ENCODE data around the gene TARBP1. TPM values are rescaled to one million over a fixed set of nuclear protein-coding genes. Genes with fewer than 3 reads are reported as not detected.

TARBP1 gene
- total and polyA plus RNA-seq, 2 of the 4 experiments (the other 2 are of a cell fraction) = 10.6 to 17.7 TPM

DNA sequence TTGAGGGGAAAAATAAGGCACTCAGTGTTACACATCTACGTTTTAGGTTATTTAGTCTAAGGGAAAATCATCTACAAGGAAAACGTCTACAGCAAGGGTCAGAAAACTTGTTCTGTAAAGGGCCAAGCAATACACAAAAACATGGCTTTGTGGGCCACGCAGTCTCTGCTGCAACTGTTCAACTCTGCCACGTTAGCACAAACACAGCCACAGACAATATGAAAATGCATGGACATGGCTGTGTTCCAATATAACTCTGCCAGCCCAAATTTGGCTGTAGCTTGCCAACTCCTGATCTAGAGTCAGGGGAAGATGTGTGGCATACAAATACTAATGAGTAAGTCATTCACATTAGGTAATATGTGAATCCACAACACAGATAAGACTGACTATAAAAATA, 65.0 kb downstream of the TARBP1 start:
- ATAC-seq (ENCODE audit: low read depth) = no peak
- 62% methylated on average over 2 of the region's 4 CpGs; no CpG with 5 or more reads in 1 of the 2 experiments for WGBS, 2 experiments (ENCODE audit: extremely low coverage in 2 of 2, insufficient read length in 1 of 2)
- CTCF ChIA-PET = no interaction called here

More for the DNA sequence above, 65.0 kb downstream of the TARBP1 start:
- no peaks in the 10 kb centered on the region for H3K9me3 ChIP-seq (ENCODE audit: control insufficient read depth, insufficient read depth, low read length)
- TF ChIP-seq RCOR1 (IDR thresholded peaks at IDR 0.05; ENCODE audit: insufficient replicate concordance, low read length) = no peak
- no peak for TF ChIP-seq MXI1 (IDR thresholded peaks at IDR 0.05; ENCODE audit: borderline replicate concordance, low read depth, low read length)
- TF ChIP-seq, protein P1, sequence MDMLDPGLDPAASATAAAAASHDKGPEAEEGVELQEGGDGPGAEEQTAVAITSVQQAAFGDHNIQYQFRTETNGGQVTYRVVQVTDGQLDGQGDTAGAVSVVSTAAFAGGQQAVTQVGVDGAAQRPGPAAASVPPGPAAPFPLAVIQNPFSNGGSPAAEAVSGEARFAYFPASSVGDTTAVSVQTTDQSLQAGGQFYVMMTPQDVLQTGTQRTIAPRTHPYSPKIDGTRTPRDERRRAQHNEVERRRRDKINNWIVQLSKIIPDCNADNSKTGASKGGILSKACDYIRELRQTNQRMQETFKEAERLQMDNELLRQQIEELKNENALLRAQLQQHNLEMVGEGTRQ (IDR thresholded peaks at IDR 0.05; ENCODE audit: low read depth, low read length) = no peak
- TF ChIP-seq, protein P2, sequence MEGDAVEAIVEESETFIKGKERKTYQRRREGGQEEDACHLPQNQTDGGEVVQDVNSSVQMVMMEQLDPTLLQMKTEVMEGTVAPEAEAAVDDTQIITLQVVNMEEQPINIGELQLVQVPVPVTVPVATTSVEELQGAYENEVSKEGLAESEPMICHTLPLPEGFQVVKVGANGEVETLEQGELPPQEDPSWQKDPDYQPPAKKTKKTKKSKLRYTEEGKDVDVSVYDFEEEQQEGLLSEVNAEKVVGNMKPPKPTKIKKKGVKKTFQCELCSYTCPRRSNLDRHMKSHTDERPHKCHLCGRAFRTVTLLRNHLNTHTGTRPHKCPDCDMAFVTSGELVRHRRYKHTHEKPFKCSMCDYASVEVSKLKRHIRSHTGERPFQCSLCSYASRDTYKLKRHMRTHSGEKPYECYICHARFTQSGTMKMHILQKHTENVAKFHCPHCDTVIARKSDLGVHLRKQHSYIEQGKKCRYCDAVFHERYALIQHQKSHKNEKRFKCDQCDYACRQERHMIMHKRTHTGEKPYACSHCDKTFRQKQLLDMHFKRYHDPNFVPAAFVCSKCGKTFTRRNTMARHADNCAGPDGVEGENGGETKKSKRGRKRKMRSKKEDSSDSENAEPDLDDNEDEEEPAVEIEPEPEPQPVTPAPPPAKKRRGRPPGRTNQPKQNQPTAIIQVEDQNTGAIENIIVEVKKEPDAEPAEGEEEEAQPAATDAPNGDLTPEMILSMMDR (conservative IDR thresholded peaks at IDR 0.05; ENCODE audit: low read depth, low read length) = no peak
- TF ChIP-seq SMC3 (IDR thresholded peaks at IDR 0.05; ENCODE audit: low read depth, low read length) = no peak
- no peak for TF ChIP-seq CHD1 (IDR thresholded peaks at IDR 0.05; ENCODE audit: low read depth, low read length)
- TF ChIP-seq, protein P3, sequence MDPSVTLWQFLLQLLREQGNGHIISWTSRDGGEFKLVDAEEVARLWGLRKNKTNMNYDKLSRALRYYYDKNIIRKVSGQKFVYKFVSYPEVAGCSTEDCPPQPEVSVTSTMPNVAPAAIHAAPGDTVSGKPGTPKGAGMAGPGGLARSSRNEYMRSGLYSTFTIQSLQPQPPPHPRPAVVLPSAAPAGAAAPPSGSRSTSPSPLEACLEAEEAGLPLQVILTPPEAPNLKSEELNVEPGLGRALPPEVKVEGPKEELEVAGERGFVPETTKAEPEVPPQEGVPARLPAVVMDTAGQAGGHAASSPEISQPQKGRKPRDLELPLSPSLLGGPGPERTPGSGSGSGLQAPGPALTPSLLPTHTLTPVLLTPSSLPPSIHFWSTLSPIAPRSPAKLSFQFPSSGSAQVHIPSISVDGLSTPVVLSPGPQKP (IDR thresholded peaks at IDR 0.05; ENCODE audit: borderline replicate concordance, low read depth, low read length) = no peak
- no peak for TF ChIP-seq MAFK (IDR thresholded peaks at IDR 0.05; ENCODE audit: low read depth, low read length)
- no peak for TF ChIP-seq FOS (IDR thresholded peaks at IDR 0.05; ENCODE audit: low read depth, low read length)
- no peak for TF ChIP-seq POLR2A (IDR thresholded peaks at IDR 0.05; ENCODE audit: low read depth, low read length)
- no peak for TF ChIP-seq MAZ (IDR thresholded peaks at IDR 0.05; ENCODE audit: borderline replicate concordance, low read depth, low read length)
- no peak for TF ChIP-seq BHLHE40 (IDR thresholded peaks at IDR 0.05; ENCODE audit: low read depth, low read length)
- no peak for TF ChIP-seq RFX5 (IDR thresholded peaks at IDR 0.05; ENCODE audit: low read depth, low read length)
- no peak for TF ChIP-seq NFE2L2 (IDR thresholded peaks at IDR 0.05; ENCODE audit: low read depth, low read length)
- TF ChIP-seq CEBPB (IDR thresholded peaks at IDR 0.05; ENCODE audit: low read depth, low read length) = no peak
- TF ChIP-seq RAD21 (IDR thresholded peaks at IDR 0.05; ENCODE audit: low read length) = no peak
- no peak overlapping the region for H4K5ac ChIP-seq (ENCODE audit: low read depth, low read length)
- no peak overlapping the region for H2BK120ac ChIP-seq (ENCODE audit: low read depth, low read length)
- H3K9me1 ChIP-seq (ENCODE audit: insufficient read depth, low read length) = peaks cover 2% of the 10 kb centered on the region; the same call in 1 of the 2 replicates
- no peak overlapping the region for H3K27ac ChIP-seq (ENCODE audit: insufficient read depth, low read length)
- DNase-seq = no peak
- H2BK15ac ChIP-seq (ENCODE audit: low read depth, low read length) = no peak overlapping the region
- no peak overlapping the region for H3K4ac ChIP-seq (ENCODE audit: low read depth, low read length)
- no peaks in the 10 kb centered on the region for H4K20me1 ChIP-seq (ENCODE audit: insufficient read depth, low read length)
- no peak overlapping the region for H3K56ac ChIP-seq (ENCODE audit: extremely low read depth, insufficient read depth, low read length)
- intact Hi-C loops (cut with micrococcal nuclease) (no loop called here), dilution Hi-C loops (cut with HindIII; ENCODE audit: low sequenced_read_pairs, unreplicated experiment) (no loop called here), in situ Hi-C loops (cut with MboI; ENCODE audit: low sequenced_read_pairs) (no loop called here)
- BruUV-seq (replicated peaks) = no TSS peak
- no peak overlapping the region for H2BK5ac ChIP-seq (ENCODE audit: low read depth, low read length, poor library complexity, severe bottlenecking)
- no peak overlapping the region for H3K18ac ChIP-seq (ENCODE audit: low read depth, low read length)
- peaks cover 5% of the 10 kb centered on the region; the same call in 1 of the 2 replicates for H3K36me3 ChIP-seq (ENCODE audit: control insufficient read depth, insufficient read depth, low read length)
- H3K4me1 ChIP-seq (ENCODE audit: control insufficient read depth, insufficient read depth, low read length) = peaks cover 2% of the 10 kb centered on the region; the same call in 1 of the 2 replicates
- H3K4me2 ChIP-seq (ENCODE audit: low read depth, low read length) = no peak overlapping the region
- no peak overlapping the region for H4K91ac ChIP-seq (ENCODE audit: insufficient read depth, low read depth, low read length)
- no peak overlapping the region for H3K9ac ChIP-seq (ENCODE audit: low read depth, low read length)
- POLR2A ChIA-PET (ENCODE audit: unreplicated experiment) = no interaction called here
- no peak overlapping the region for H4K8ac ChIP-seq (ENCODE audit: low read depth in 2 of 2, low read length in 2 of 2)
- H2AFZ ChIP-seq (replicated peaks; ENCODE audit: low read length, poor library complexity) = no peak overlapping the region
- no peak overlapping the region for H2AK5ac ChIP-seq (ENCODE audit: low read depth, low read length)
- no peak overlapping the region for H3K23ac ChIP-seq (ENCODE audit: low read depth, low read length)
- H3K4me3 ChIP-seq (ENCODE audit: insufficient read depth, low read depth, low read length) = no peak overlapping the region
- no peak overlapping the region for H2BK20ac ChIP-seq (ENCODE audit: low read depth, low read length)
- H3K14ac ChIP-seq (replicated peaks; ENCODE audit: low read depth, low read length) = no peak overlapping the region
- H2AK9ac ChIP-seq (replicated peaks; ENCODE audit: low read depth, low read length, poor library complexity) = no peak overlapping the region
- H3K79me1 ChIP-seq (ENCODE audit: low read depth in 1 of 2, low read length in 2 of 2) = no peaks in the 10 kb centered on the region
- no peaks in the 10 kb centered on the region for H3K27me3 ChIP-seq (ENCODE audit: control insufficient read depth, insufficient read depth, low read length)

Measured in IMR-90 (cell line).